Measurements from ENCODE around the gene MAGEB4. TPM values are rescaled to one million over a fixed set of nuclear protein-coding genes. Genes with fewer than 3 reads are reported as not detected.

MAGEB4 gene
- total RNA-seq, 1 experiment from 2014 or later, result not detected

DNA sequence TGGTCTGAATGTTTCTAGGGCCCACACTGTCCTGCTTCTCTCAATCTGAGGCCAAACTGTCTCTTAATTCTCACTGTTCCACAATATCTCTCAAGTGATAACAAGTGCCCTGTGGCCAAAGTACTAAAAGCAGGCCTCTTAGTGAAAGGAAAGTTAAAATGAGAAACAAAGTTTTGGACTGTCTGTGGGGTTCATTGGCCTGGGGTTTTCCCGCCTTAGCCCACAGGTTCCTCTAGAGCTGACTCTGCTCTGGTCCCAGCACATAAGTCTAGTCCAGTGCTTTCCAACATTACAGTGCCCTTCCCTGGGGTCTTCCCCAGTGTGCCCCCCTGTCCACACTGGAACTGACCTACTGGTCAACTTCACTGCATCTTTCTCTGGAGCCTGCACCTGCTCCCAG lies 11.5 kb downstream of the MAGEB4 start:
- DNase-seq (ENCODE audit: low spot score), result no peak
- H3K27me3 Mint-ChIP-seq (ENCODE audit: low read depth), result no peaks in the 10 kb centered on the region; the same call in 1 of the 2 replicates
- H3K4me3 Mint-ChIP-seq, result no peak overlapping the region
- no peak for ATAC-seq
- H3K9me3 Mint-ChIP-seq, result peaks cover 39% of the 10 kb centered on the region
- H3K36me3 Mint-ChIP-seq, result peaks cover 32% of the 10 kb centered on the region
- H3K27ac Mint-ChIP-seq, result no peak overlapping the region
- H3K4me1 Mint-ChIP-seq, result no peaks in the 10 kb centered on the region
- ChIA-PET POLR2A (no interaction called here), CTCF (no interaction called here)
- TF ChIP-seq NFATC4 (CRISPR knock-in tag; IDR thresholded peaks at IDR 0.05), result no peak
- TF ChIP-seq, protein P1, sequence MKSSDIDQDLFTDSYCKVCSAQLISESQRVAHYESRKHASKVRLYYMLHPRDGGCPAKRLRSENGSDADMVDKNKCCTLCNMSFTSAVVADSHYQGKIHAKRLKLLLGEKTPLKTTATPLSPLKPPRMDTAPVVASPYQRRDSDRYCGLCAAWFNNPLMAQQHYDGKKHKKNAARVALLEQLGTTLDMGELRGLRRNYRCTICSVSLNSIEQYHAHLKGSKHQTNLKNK (CRISPR knock-in tag; IDR thresholded peaks at IDR 0.05), result no peak
- no peak for TF ChIP-seq HMGA2 (CRISPR knock-in tag; IDR thresholded peaks at IDR 0.05)
- TF ChIP-seq SP1 (CRISPR knock-in tag; conservative IDR thresholded peaks at IDR 0.05), result no peak
- TF ChIP-seq ZBTB21 (CRISPR knock-in tag; IDR thresholded peaks at IDR 0.05; ENCODE audit: borderline replicate concordance), result no peak
- TF ChIP-seq, protein P2, sequence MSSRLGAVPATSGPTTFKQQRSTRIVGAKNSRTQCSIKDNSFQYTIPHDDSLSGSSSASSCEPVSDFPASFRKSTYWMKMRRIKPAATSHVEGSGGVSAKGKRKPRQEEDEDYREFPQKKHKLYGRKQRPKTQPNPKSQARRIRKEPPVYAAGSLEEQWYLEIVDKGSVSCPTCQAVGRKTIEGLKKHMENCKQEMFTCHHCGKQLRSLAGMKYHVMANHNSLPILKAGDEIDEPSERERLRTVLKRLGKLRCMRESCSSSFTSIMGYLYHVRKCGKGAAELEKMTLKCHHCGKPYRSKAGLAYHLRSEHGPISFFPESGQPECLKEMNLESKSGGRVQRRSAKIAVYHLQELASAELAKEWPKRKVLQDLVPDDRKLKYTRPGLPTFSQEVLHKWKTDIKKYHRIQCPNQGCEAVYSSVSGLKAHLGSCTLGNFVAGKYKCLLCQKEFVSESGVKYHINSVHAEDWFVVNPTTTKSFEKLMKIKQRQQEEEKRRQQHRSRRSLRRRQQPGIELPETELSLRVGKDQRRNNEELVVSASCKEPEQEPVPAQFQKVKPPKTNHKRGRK (CRISPR knock-in tag; IDR thresholded peaks at IDR 0.05; ENCODE audit: borderline replicate concordance), result no peak
- TF ChIP-seq ETV6 (CRISPR knock-in tag; IDR thresholded peaks at IDR 0.05), result no peak
- no peak for TF ChIP-seq TEAD1 (CRISPR knock-in tag; IDR thresholded peaks at IDR 0.05)
- TF ChIP-seq NR1H2 (CRISPR knock-in tag; IDR thresholded peaks at IDR 0.05), result no peak
- TF ChIP-seq, protein P3, sequence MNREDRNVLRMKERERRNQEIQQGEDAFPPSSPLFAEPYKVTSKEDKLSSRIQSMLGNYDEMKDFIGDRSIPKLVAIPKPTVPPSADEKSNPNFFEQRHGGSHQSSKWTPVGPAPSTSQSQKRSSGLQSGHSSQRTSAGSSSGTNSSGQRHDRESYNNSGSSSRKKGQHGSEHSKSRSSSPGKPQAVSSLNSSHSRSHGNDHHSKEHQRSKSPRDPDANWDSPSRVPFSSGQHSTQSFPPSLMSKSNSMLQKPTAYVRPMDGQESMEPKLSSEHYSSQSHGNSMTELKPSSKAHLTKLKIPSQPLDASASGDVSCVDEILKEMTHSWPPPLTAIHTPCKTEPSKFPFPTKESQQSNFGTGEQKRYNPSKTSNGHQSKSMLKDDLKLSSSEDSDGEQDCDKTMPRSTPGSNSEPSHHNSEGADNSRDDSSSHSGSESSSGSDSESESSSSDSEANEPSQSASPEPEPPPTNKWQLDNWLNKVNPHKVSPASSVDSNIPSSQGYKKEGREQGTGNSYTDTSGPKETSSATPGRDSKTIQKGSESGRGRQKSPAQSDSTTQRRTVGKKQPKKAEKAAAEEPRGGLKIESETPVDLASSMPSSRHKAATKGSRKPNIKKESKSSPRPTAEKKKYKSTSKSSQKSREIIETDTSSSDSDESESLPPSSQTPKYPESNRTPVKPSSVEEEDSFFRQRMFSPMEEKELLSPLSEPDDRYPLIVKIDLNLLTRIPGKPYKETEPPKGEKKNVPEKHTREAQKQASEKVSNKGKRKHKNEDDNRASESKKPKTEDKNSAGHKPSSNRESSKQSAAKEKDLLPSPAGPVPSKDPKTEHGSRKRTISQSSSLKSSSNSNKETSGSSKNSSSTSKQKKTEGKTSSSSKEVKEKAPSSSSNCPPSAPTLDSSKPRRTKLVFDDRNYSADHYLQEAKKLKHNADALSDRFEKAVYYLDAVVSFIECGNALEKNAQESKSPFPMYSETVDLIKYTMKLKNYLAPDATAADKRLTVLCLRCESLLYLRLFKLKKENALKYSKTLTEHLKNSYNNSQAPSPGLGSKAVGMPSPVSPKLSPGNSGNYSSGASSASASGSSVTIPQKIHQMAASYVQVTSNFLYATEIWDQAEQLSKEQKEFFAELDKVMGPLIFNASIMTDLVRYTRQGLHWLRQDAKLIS (CRISPR knock-in tag; IDR thresholded peaks at IDR 0.05; ENCODE audit: borderline replicate concordance), result no peak
- TF ChIP-seq, protein P4, sequence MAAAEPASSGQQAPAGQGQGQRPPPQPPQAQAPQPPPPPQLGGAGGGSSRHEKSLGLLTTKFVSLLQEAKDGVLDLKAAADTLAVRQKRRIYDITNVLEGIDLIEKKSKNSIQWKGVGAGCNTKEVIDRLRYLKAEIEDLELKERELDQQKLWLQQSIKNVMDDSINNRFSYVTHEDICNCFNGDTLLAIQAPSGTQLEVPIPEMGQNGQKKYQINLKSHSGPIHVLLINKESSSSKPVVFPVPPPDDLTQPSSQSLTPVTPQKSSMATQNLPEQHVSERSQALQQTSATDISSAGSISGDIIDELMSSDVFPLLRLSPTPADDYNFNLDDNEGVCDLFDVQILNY (CRISPR knock-in tag; IDR thresholded peaks at IDR 0.05), result no peak
- TF ChIP-seq, protein P5, sequence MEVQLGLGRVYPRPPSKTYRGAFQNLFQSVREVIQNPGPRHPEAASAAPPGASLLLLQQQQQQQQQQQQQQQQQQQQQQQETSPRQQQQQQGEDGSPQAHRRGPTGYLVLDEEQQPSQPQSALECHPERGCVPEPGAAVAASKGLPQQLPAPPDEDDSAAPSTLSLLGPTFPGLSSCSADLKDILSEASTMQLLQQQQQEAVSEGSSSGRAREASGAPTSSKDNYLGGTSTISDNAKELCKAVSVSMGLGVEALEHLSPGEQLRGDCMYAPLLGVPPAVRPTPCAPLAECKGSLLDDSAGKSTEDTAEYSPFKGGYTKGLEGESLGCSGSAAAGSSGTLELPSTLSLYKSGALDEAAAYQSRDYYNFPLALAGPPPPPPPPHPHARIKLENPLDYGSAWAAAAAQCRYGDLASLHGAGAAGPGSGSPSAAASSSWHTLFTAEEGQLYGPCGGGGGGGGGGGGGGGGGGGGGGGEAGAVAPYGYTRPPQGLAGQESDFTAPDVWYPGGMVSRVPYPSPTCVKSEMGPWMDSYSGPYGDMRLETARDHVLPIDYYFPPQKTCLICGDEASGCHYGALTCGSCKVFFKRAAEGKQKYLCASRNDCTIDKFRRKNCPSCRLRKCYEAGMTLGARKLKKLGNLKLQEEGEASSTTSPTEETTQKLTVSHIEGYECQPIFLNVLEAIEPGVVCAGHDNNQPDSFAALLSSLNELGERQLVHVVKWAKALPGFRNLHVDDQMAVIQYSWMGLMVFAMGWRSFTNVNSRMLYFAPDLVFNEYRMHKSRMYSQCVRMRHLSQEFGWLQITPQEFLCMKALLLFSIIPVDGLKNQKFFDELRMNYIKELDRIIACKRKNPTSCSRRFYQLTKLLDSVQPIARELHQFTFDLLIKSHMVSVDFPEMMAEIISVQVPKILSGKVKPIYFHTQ (CRISPR knock-in tag; IDR thresholded peaks at IDR 0.05), result no peak

DNA sequence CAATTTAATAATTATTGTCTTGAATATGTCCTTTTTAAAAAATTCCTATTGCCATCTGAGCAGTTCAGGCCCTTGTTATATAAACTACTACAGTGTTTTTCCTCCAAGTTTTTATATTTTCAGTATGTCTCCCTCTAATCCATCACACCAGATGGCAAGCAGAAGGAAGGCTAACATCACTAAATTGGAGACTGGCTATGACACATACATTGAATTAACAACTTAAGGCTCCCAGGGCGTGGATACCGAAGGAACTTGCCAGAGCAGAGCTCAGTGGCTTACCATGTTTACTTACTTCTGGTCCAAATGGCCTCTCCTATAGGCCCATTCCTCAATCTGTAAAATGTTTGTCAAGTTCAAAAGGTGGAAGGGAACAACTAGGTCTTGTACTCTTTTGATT lies 18.1 kb downstream of the MAGEB4 start:
- H3K4me1 Mint-ChIP-seq, result no peaks in the 10 kb centered on the region
- no peak overlapping the region for H3K4me3 Mint-ChIP-seq
- no peaks in the 10 kb centered on the region for H3K27me3 Mint-ChIP-seq (ENCODE audit: low read depth)
- DNase-seq (ENCODE audit: low spot score), result no peak
- peaks cover 27% of the 10 kb centered on the region for H3K9me3 Mint-ChIP-seq
- CTCF ChIA-PET, result no interaction called here
- peaks cover 22% of the 10 kb centered on the region for H3K36me3 Mint-ChIP-seq
- H3K27ac Mint-ChIP-seq, result no peak overlapping the region
- POLR2A ChIA-PET, result no interaction called here
- no peak for ATAC-seq
- TF ChIP-seq, protein P2 (CRISPR knock-in tag; IDR thresholded peaks at IDR 0.05; ENCODE audit: borderline replicate concordance), result no peak
- TF ChIP-seq KAT7 (CRISPR knock-in tag; IDR thresholded peaks at IDR 0.05; ENCODE audit: borderline replicate concordance) (no peak), IRF2 (CRISPR knock-in tag; IDR thresholded peaks at IDR 0.05; ENCODE audit: borderline replicate concordance, low read depth) (no peak), EMX1 (CRISPR knock-in tag; IDR thresholded peaks at IDR 0.05) (no peak), ELF4 (CRISPR knock-in tag; IDR thresholded peaks at IDR 0.05; ENCODE audit: low read depth) (no peak), ZBTB21 (CRISPR knock-in tag; IDR thresholded peaks at IDR 0.05; ENCODE audit: borderline replicate concordance) (no peak)
- TF ChIP-seq, protein P6, sequence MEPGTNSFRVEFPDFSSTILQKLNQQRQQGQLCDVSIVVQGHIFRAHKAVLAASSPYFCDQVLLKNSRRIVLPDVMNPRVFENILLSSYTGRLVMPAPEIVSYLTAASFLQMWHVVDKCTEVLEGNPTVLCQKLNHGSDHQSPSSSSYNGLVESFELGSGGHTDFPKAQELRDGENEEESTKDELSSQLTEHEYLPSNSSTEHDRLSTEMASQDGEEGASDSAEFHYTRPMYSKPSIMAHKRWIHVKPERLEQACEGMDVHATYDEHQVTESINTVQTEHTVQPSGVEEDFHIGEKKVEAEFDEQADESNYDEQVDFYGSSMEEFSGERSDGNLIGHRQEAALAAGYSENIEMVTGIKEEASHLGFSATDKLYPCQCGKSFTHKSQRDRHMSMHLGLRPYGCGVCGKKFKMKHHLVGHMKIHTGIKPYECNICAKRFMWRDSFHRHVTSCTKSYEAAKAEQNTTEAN (CRISPR knock-in tag; IDR thresholded peaks at IDR 0.05), result no peak
- TF ChIP-seq, protein P7, sequence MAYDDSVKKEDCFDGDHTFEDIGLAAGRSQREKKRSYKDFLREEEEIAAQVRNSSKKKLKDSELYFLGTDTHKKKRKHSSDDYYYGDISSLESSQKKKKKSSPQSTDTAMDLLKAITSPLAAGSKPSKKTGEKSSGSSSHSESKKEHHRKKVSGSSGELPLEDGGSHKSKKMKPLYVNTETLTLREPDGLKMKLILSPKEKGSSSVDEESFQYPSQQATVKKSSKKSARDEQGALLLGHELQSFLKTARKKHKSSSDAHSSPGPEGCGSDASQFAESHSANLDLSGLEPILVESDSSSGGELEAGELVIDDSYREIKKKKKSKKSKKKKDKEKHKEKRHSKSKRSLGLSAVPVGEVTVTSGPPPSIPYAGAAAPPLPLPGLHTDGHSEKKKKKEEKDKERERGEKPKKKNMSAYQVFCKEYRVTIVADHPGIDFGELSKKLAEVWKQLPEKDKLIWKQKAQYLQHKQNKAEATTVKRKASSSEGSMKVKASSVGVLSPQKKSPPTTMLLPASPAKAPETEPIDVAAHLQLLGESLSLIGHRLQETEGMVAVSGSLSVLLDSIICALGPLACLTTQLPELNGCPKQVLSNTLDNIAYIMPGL (CRISPR knock-in tag; IDR thresholded peaks at IDR 0.05), result no peak
